ENCODE results near the gene CLINT1. TPM values are rescaled to one million over a fixed set of nuclear protein-coding genes. Genes with fewer than 3 reads are reported as not detected.

Gene CLINT1
- total RNA-seq, 6 donors from 2014 or later, result 66.2 to 211 (median 123) TPM

DNA sequence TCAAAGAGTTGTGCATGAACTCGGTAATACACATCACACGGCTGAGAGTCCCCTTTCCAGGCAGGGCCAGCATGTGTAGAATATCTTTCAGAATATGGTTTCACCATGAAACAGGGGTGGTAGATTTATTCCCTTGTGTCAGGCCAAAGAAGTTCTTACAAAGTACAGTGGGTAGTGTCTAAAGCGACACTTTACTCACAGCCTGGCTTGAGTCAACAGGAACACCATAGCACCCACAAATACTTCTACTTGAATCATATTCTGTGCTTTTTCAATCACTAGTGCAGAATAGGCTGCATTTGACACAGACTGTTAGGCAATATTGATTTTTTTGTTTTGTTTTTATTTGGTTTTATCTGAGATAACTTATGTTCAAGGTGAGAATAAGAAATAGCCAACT, 102.8 kb downstream of the CLINT1 start:
- no peak for ATAC-seq (ENCODE audit: low FRiP score in 2 of 2)
- peaks cover 0 to 57% (median 32%) of the 10 kb centered on the region in 4 donors for H3K36me3 ChIP-seq
- TF ChIP-seq POLR2AphosphoS5 (IDR thresholded peaks at IDR 0.05) (no peak), EP300 (IDR thresholded peaks at IDR 0.05) (no peak), POLR2A (IDR thresholded peaks at IDR 0.05) (no peak)
- TF ChIP-seq, protein P1, sequence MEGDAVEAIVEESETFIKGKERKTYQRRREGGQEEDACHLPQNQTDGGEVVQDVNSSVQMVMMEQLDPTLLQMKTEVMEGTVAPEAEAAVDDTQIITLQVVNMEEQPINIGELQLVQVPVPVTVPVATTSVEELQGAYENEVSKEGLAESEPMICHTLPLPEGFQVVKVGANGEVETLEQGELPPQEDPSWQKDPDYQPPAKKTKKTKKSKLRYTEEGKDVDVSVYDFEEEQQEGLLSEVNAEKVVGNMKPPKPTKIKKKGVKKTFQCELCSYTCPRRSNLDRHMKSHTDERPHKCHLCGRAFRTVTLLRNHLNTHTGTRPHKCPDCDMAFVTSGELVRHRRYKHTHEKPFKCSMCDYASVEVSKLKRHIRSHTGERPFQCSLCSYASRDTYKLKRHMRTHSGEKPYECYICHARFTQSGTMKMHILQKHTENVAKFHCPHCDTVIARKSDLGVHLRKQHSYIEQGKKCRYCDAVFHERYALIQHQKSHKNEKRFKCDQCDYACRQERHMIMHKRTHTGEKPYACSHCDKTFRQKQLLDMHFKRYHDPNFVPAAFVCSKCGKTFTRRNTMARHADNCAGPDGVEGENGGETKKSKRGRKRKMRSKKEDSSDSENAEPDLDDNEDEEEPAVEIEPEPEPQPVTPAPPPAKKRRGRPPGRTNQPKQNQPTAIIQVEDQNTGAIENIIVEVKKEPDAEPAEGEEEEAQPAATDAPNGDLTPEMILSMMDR (IDR thresholded peaks at IDR 0.05), result no peak

DNA sequence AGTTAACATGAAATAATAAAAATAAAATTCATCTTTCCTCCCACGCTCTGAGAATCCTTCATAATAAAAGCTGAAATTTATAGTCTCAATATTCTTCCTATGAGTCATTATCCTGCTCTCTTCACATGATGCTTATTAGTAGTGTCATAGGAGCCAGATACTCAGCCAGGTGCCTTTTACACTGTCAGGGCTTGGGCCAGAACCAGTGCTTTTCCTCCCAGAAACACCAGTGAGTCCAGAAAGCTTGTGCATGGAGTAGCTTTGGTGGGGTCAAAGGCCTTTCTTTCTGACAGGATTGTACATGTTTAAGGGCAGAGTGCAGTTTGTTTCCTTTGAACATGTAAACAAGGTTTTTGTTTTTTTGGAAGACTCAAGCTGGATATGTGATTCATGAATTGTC, 108.6 kb downstream of the CLINT1 start:
- H3K36me3 ChIP-seq, result peaks cover 0 to 37% (median 21%) of the 10 kb centered on the region in 4 donors
- H3K9me3 ChIP-seq, result no peaks in the 10 kb centered on the region
- H3K27ac ChIP-seq, result no peak overlapping the region
- H3K27me3 ChIP-seq, result no peaks in the 10 kb centered on the region
- H3K4me1 ChIP-seq, result peaks cover 0 to under 1% (median 0%) of the 10 kb centered on the region in 4 donors
- no peak overlapping the region for H3K4me3 ChIP-seq
- TF ChIP-seq POLR2A (IDR thresholded peaks at IDR 0.05) (no peak), EP300 (IDR thresholded peaks at IDR 0.05) (no peak), POLR2AphosphoS5 (IDR thresholded peaks at IDR 0.05) (no peak)
- TF ChIP-seq, protein P1 (IDR thresholded peaks at IDR 0.05), result no peak
- ATAC-seq (ENCODE audit: low FRiP score in 2 of 2), result no peak
- DNase-seq, result no peak
- WGBS, 2 donors, result 97 to 100% methylated on average over 1 of the region's 1 CpG

More for the DNA sequence above, 102.8 kb downstream of the CLINT1 start:
- 88 to 94% methylated on average over 1 to 3 of the region's 3 CpGs for WGBS, 2 donors
- DNase-seq, result no peak
- H3K27me3 ChIP-seq, result no peaks in the 10 kb centered on the region
- H3K4me3 ChIP-seq, result no peak overlapping the region
- H3K9me3 ChIP-seq, result no peaks in the 10 kb centered on the region
- no peaks in the 10 kb centered on the region for H3K4me1 ChIP-seq
- no peak overlapping the region for H3K27ac ChIP-seq

DNA sequence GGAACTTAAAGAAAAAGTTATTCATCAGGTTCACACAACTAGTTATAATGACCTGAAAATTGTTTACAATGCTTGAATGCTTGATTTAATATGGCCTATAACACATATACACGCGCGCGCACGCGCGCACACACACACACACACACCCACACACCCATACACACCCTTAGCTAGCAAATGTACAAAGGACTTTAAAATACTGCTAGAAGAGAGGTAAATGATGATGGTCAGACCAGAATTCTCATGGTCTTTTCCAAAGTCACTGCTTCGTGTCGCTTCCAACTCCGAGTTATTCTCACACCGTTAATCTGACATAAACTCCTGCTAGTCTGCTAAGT, 109.5 kb downstream of the CLINT1 start:
- Histone ChIP-seq H3K9me3 (no peaks in the 10 kb centered on the region), H3K36me3 (peaks cover 0 to 30% (median 13%) of the 10 kb centered on the region in 4 donors), H3K27me3 (no peaks in the 10 kb centered on the region), H3K27ac (no peak overlapping the region), H3K4me1 (peaks cover 6 to 9% (median 8%) of the 10 kb centered on the region in 4 donors), H3K4me3 (no peak overlapping the region)
- WGBS, 2 donors, result 85 to 87% methylated on average over 11 of the region's 11 CpGs
- DNase-seq (peak in 1 of 2 donors; percentile 10), ATAC-seq (ENCODE audit: low FRiP score in 2 of 2) (no peak)
- TF ChIP-seq, protein P1 (IDR thresholded peaks at IDR 0.05), result no peak

DNA sequence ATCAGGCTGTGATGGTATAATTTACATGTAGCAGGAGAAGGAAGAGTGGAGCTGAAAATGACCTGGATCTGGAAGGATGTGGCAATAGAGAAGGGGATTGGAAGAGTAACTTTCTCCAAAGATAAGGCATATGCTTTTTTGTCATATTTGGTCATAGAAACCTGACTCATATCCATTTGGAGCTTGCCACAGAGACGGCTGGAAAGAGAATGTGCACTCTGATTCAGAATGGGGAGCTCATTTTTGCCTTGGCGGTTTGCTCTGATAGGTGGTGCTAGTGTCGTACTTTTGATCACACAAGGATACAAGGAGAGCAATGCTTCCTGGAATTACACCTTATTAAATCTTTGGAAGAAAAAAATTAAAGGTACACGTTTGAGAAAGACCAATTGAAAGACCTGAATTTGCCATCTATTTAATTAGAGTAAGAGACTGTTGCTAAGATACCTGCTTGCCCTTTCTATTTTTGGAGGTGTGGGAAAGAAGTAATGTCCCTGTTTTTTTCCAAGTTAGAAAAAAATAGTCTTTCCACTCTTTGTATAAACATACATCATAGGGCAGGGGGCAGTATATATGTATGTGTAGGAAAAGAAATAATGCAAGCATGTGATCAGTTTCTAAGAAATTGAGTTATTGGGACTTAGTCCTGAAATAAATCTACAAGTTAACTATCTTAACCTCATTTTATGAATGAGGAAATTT, 110.0 kb downstream of the CLINT1 start:
- Histone ChIP-seq H3K4me1 (peaks cover 8 to 13% (median 11%) of the 10 kb centered on the region in 4 donors), H3K27me3 (no peaks in the 10 kb centered on the region), H3K36me3 (peaks cover 0 to 26% (median 10%) of the 10 kb centered on the region in 4 donors), H3K27ac (no peak overlapping the region), H3K9me3 (no peaks in the 10 kb centered on the region), H3K4me3 (no peak overlapping the region)
- TF ChIP-seq POLR2A (IDR thresholded peaks at IDR 0.05) (no peak), POLR2AphosphoS5 (IDR thresholded peaks at IDR 0.05) (no peak), EP300 (IDR thresholded peaks at IDR 0.05) (no peak)
- TF ChIP-seq, protein P1 (IDR thresholded peaks at IDR 0.05), result no peak
- ATAC-seq (ENCODE audit: low FRiP score in 2 of 2), result peak in 1 of 2 donors; percentile 50
- WGBS, 2 donors, result 83 to 87% methylated on average over 4 of the region's 4 CpGs
- no peak for DNase-seq

Data from upper lobe of left lung (tissue), 6 donors.